ENCODE results near the gene MT1B. TPM values are rescaled to one million over a fixed set of nuclear protein-coding genes. Genes with fewer than 3 reads are reported as not detected.
A peak's percentile ranks its signal among the peaks of the same experiment; 100 is the strongest.

Gene MT1B
- polyA plus RNA-seq, 1 of the 3 experiments (the other 2 are of a cell fraction): not detected

DNA sequence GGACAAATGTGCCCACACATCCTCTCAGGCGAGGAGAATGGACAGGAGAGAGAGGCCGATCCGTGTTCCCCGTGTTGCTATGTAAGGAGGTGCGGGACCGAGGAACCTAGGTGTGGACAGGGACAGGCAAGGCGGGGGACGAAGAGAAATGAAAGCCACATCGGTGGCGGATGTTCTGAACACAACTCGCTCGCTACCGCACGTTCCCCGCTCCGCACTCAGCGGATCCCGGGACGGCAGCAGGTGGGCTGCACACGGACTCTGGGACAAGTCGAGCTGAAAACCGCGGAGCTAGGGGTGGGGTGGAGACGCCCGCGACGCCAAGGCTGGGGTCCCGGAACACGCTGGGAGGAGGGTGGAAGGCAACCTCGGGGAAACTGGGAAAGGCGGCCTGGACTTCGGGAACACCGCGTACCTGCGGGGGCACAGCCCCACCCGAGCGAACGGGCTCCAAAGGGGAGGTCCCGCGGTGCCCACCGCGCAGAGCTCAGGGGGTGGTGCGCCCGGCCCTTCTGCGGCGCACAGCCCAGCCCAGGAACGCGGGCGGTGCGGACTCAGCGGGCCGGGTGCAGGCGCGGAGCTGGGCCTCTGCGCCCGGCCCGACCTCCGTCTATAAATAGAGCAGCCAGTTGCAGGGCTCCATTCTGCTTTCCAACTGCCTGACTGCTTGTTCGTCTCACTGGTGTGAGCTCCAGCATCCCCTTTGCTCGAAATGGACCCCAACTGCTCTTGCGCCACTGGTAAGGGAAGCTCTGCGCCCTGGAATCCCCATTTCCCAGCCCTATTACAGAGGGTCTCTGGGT is 26.3 kb upstream of the MT1B start, which contains the start of gene MT1E:
MT1E (plus strand) TSS at position 642 of the 803 bp plus-strand sequence; CDS start at position 713, 71 bp downstream.
- no peaks in the 10 kb centered on the region for H3K9me3 ChIP-seq
- peak within 1 kb of the TSS; percentile 43 to 52 for H3K4me3 ChIP-seq (ENCODE audit: low read depth in 2 of 2, low read length in 1 of 2)
- peaks cover 7% of the 10 kb centered on the region for H3F3A ChIP-seq (replicated peaks; ENCODE audit: insufficient read depth)
- H3K27me3 ChIP-seq (ENCODE audit: insufficient read depth): no peaks in the 10 kb centered on the region
- H4K20me1 ChIP-seq (ENCODE audit: insufficient read depth): no peaks in the 10 kb centered on the region
- CTCF ChIA-PET: interaction anchor here (0.7 to 1.5 kb wide), 3 partner anchors 67 to 168 kb away, joined by 3 to 6 read pairs (median 5); no protein-coding TSS in a partner anchor
- peaks cover 13% of the 10 kb centered on the region; the same call in 1 of the 2 replicates for H3K79me2 ChIP-seq (ENCODE audit: insufficient read depth)
- H3K9ac ChIP-seq: peak within 1 kb of the TSS; percentile 73
- H3K4me1 ChIP-seq (ENCODE audit: control insufficient read depth in 1 of 2, insufficient read depth in 2 of 2, low read depth in 1 of 2, low read length in 1 of 2): peaks cover 7 to 17% of the 10 kb centered on the region in 2 experiments; a peak in 1 of 4 replicates
- H3K36me3 ChIP-seq (replicated peaks in 1 of 2; ENCODE audit: control insufficient read depth in 1 of 2, insufficient read depth in 2 of 2, low read length in 1 of 2): no peaks in the 10 kb centered on the region
- H3K9me2 ChIP-seq: no peaks in the 10 kb centered on the region
- WGBS (ENCODE audit: low lambda C conversion rate): 71% methylated on average over 40 of the region's 62 CpGs
- peak within 1 kb of the TSS in 1 of 2 experiments; percentile 78; a peak in 2 of 4 replicates for H3K27ac ChIP-seq (ENCODE audit: low read depth in 2 of 2, low read length in 1 of 2)
- peak within 1 kb of the TSS; percentile 46; the same call in 1 of the 2 replicates for H2AFZ ChIP-seq (ENCODE audit: low read depth)
- POLR2A ChIA-PET: interaction anchor here (1.0 kb wide), 1 partner anchor 57 kb away, joined by 3 read pairs; the partner anchor contains the start of gene MT1X
- peak; percentile 76 for DNase-seq
- H3K4me2 ChIP-seq: peak within 1 kb of the TSS; percentile 78
- no peak for TF ChIP-seq RXRA (IDR thresholded peaks at IDR 0.05; ENCODE audit: borderline replicate concordance, low read depth)
- no peak for TF ChIP-seq CHD2 (IDR thresholded peaks at IDR 0.05; ENCODE audit: low read length, partially characterized antibody)
- TF ChIP-seq, protein P1, sequence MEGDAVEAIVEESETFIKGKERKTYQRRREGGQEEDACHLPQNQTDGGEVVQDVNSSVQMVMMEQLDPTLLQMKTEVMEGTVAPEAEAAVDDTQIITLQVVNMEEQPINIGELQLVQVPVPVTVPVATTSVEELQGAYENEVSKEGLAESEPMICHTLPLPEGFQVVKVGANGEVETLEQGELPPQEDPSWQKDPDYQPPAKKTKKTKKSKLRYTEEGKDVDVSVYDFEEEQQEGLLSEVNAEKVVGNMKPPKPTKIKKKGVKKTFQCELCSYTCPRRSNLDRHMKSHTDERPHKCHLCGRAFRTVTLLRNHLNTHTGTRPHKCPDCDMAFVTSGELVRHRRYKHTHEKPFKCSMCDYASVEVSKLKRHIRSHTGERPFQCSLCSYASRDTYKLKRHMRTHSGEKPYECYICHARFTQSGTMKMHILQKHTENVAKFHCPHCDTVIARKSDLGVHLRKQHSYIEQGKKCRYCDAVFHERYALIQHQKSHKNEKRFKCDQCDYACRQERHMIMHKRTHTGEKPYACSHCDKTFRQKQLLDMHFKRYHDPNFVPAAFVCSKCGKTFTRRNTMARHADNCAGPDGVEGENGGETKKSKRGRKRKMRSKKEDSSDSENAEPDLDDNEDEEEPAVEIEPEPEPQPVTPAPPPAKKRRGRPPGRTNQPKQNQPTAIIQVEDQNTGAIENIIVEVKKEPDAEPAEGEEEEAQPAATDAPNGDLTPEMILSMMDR (IDR thresholded peaks at IDR 0.05): no peak
- no peak for TF ChIP-seq RCOR1 (IDR thresholded peaks at IDR 0.05; ENCODE audit: low read length)
- TF ChIP-seq RAD21 (IDR thresholded peaks at IDR 0.05; ENCODE audit: low read length): no peak
- TF ChIP-seq, protein P2, sequence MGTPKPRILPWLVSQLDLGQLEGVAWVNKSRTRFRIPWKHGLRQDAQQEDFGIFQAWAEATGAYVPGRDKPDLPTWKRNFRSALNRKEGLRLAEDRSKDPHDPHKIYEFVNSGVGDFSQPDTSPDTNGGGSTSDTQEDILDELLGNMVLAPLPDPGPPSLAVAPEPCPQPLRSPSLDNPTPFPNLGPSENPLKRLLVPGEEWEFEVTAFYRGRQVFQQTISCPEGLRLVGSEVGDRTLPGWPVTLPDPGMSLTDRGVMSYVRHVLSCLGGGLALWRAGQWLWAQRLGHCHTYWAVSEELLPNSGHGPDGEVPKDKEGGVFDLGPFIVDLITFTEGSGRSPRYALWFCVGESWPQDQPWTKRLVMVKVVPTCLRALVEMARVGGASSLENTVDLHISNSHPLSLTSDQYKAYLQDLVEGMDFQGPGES (IDR thresholded peaks at IDR 0.05; ENCODE audit: low read depth, low read length): no peak
- no peak for TF ChIP-seq GATA2 (CRISPR knock-in tag; IDR thresholded peaks at IDR 0.05)
- TF ChIP-seq TAF1 (IDR thresholded peaks at IDR 0.05; ENCODE audit: borderline replicate concordance, low read depth, low read length): peak; percentile 51; the same call in 1 of the 2 replicates
- TF ChIP-seq FOSL2 (IDR thresholded peaks at IDR 0.05; ENCODE audit: borderline replicate concordance, low read depth): no peak
- peak; percentile 20; the same call in 1 of the 2 replicates for TF ChIP-seq NRF1 (IDR thresholded peaks at IDR 0.05; ENCODE audit: low read depth, low read length)
- TF ChIP-seq POLR2AphosphoS5 (IDR thresholded peaks at IDR 0.05; ENCODE audit: low read depth, low read length): peak; percentile 98
- TF ChIP-seq EZH2phosphoT487 (IDR thresholded peaks at IDR 0.05; ENCODE audit: borderline replicate concordance, low read depth): no peak
- no peak for TF ChIP-seq SIN3A (IDR thresholded peaks at IDR 0.05; ENCODE audit: borderline replicate concordance, low read depth, low read length)
- TF ChIP-seq GABPA (IDR thresholded peaks at IDR 0.05; ENCODE audit: low read depth): no peak
- TF ChIP-seq, protein P3, sequence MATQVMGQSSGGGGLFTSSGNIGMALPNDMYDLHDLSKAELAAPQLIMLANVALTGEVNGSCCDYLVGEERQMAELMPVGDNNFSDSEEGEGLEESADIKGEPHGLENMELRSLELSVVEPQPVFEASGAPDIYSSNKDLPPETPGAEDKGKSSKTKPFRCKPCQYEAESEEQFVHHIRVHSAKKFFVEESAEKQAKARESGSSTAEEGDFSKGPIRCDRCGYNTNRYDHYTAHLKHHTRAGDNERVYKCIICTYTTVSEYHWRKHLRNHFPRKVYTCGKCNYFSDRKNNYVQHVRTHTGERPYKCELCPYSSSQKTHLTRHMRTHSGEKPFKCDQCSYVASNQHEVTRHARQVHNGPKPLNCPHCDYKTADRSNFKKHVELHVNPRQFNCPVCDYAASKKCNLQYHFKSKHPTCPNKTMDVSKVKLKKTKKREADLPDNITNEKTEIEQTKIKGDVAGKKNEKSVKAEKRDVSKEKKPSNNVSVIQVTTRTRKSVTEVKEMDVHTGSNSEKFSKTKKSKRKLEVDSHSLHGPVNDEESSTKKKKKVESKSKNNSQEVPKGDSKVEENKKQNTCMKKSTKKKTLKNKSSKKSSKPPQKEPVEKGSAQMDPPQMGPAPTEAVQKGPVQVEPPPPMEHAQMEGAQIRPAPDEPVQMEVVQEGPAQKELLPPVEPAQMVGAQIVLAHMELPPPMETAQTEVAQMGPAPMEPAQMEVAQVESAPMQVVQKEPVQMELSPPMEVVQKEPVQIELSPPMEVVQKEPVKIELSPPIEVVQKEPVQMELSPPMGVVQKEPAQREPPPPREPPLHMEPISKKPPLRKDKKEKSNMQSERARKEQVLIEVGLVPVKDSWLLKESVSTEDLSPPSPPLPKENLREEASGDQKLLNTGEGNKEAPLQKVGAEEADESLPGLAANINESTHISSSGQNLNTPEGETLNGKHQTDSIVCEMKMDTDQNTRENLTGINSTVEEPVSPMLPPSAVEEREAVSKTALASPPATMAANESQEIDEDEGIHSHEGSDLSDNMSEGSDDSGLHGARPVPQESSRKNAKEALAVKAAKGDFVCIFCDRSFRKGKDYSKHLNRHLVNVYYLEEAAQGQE (IDR thresholded peaks at IDR 0.05; ENCODE audit: low read depth, low read length): no peak
- no peak for TF ChIP-seq SMC3 (IDR thresholded peaks at IDR 0.05; ENCODE audit: low read depth, low read length)
- TF ChIP-seq, protein P4, sequence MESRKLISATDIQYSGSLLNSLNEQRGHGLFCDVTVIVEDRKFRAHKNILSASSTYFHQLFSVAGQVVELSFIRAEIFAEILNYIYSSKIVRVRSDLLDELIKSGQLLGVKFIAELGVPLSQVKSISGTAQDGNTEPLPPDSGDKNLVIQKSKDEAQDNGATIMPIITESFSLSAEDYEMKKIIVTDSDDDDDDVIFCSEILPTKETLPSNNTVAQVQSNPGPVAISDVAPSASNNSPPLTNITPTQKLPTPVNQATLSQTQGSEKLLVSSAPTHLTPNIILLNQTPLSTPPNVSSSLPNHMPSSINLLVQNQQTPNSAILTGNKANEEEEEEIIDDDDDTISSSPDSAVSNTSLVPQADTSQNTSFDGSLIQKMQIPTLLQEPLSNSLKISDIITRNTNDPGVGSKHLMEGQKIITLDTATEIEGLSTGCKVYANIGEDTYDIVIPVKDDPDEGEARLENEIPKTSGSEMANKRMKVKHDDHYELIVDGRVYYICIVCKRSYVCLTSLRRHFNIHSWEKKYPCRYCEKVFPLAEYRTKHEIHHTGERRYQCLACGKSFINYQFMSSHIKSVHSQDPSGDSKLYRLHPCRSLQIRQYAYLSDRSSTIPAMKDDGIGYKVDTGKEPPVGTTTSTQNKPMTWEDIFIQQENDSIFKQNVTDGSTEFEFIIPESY (IDR thresholded peaks at IDR 0.05; ENCODE audit: borderline replicate concordance, low read depth): no peak
- no peak for TF ChIP-seq RFX5 (IDR thresholded peaks at IDR 0.05; ENCODE audit: low read length)
- TF ChIP-seq EP300 (IDR thresholded peaks at IDR 0.05; ENCODE audit: borderline replicate concordance in 1 of 2, low read depth in 1 of 2, low read length in 1 of 2): no peak
- TF ChIP-seq, protein P5, sequence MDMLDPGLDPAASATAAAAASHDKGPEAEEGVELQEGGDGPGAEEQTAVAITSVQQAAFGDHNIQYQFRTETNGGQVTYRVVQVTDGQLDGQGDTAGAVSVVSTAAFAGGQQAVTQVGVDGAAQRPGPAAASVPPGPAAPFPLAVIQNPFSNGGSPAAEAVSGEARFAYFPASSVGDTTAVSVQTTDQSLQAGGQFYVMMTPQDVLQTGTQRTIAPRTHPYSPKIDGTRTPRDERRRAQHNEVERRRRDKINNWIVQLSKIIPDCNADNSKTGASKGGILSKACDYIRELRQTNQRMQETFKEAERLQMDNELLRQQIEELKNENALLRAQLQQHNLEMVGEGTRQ (IDR thresholded peaks at IDR 0.05; ENCODE audit: borderline replicate concordance, low read depth, low read length): no peak
